GM12892 (cell line): ENCODE data around the gene DENND1B.

Source experiments
- POLR2A ChIP-seq: IDR thresholded peaks from 2 replicates; pipeline ENCODE4 v1.6.1; 2011; ENCODE audit warnings: low read depth, low read length, control low read depth
- POLR2AphosphoS5 ChIP-seq: IDR thresholded peaks from 2 replicates; pipeline ENCODE4 v1.6.1; 2011; ENCODE audit warnings: low read depth, low read length, control low read depth

- TF ChIP-seq POLR2AphosphoS5 = no peak
- TF ChIP-seq POLR2A = no peak
Observed at GRCh38 chr1:197675583-197676208, 99.6 kb downstream of the DENND1B start.
